Skin of body (tissue), 2 donors: ENCODE data around the gene CTNNBL1. TPM values are rescaled to one million over a fixed set of nuclear protein-coding genes. Genes with fewer than 3 reads are reported as not detected.
A peak's percentile ranks its signal among the peaks of the same experiment; 100 is the strongest.

Source experiments
- DNase-seq: peaks from one replicate; lab custom pipeline; 2025; lab: John Stamatoyannopoulos, UW
- total RNA-seq: library from RNA; depleted of rRNA; stranded (reverse); fragments of >200 nt; gene quantifications from one replicate; pipeline ENCODE4 v1.2.3, GENCODE V29; 2014

CTNNBL1 gene
- total RNA-seq, 1 donor from 2014 or later = 25.7 TPM

GRCh38 chr20:37816003-37816402 lies 122.2 kb downstream of the CTNNBL1 start:
- DNase-seq = no peak

GRCh38 chr20:37816726-37817125 lies 122.9 kb downstream of the CTNNBL1 start:
- DNase-seq = no peak

GRCh38 chr20:37821696-37822095 lies 127.9 kb downstream of the CTNNBL1 start:
- peak; percentile 23 for DNase-seq

- peak; percentile 28 for DNase-seq
Observed at GRCh38 chr20:37822141-37822601, 128.3 kb downstream of the CTNNBL1 start.

- DNase-seq = no peak
Observed at GRCh38 chr20:37823296-37823980, 129.6 kb downstream of the CTNNBL1 start.

- DNase-seq = no peak
Observed at GRCh38 chr20:37827605-37828004, 133.8 kb downstream of the CTNNBL1 start.

- no peak for DNase-seq
Observed at GRCh38 chr20:37828684-37829083, 134.9 kb downstream of the CTNNBL1 start.

GRCh38 chr20:37829128-37829527 lies 135.3 kb downstream of the CTNNBL1 start:
- DNase-seq = no peak

- no peak for DNase-seq
Observed at GRCh38 chr20:37833221-37833896, 139.5 kb downstream of the CTNNBL1 start.

GRCh38 chr20:37836926-37837325 lies 143.1 kb downstream of the CTNNBL1 start:
- no peak for DNase-seq

GRCh38 chr20:37837924-37838323 lies 144.1 kb downstream of the CTNNBL1 start:
- no peak for DNase-seq

- DNase-seq = no peak
Observed at GRCh38 chr20:37838769-37839431, 145.1 kb downstream of the CTNNBL1 start.

GRCh38 chr20:37839432-37839827 lies 145.6 kb downstream of the CTNNBL1 start:
- DNase-seq = no peak

GRCh38 chr20:37839955-37840354 lies 146.1 kb downstream of the CTNNBL1 start:
- no peak for DNase-seq

- no peak for DNase-seq
Observed at GRCh38 chr20:37841389-37841788, 147.6 kb downstream of the CTNNBL1 start.

- DNase-seq = no peak
Observed at GRCh38 chr20:37841971-37842370, 148.1 kb downstream of the CTNNBL1 start.

GRCh38 chr20:37845241-37845681 lies 151.4 kb downstream of the CTNNBL1 start:
- no peak for DNase-seq

GRCh38 chr20:37845878-37846277 lies 152.0 kb downstream of the CTNNBL1 start:
- no peak for DNase-seq

- DNase-seq = no peak
Observed at GRCh38 chr20:37846573-37846972, 152.7 kb downstream of the CTNNBL1 start.

GRCh38 chr20:37848706-37849105 lies 154.9 kb downstream of the CTNNBL1 start:
- no peak for DNase-seq

GRCh38 chr20:37849156-37849555 lies 155.3 kb downstream of the CTNNBL1 start:
- no peak for DNase-seq

GRCh38 chr20:37849566-37849965 lies 155.7 kb downstream of the CTNNBL1 start:
- DNase-seq = no peak
